Osteocyte (in vitro differentiated cells): Measurements from ENCODE around the gene TRIP10. TPM values are rescaled to one million over a fixed set of nuclear protein-coding genes. Genes with fewer than 3 reads are reported as not detected.
"Not testable (repeated sequence)": the region's sequence is repeated elsewhere in the genome, so short reads cannot be mapped to it uniquely, and the experiment has no call there.

Source experiments
- DNase-seq: peaks from one replicate; pipeline ENCODE4 v3.0.0; 2021; ENCODE audit warnings: mixed read lengths; ENCODE audit not compliant: unreplicated experiment; ENCODE audit errors: extremely low spot score
- H3K27ac Mint-ChIP-seq: one replicate; pipeline ENCODE4 v1.8.0; 2021; ENCODE audit warnings: mild to moderate bottlenecking, mixed read lengths; ENCODE audit not compliant: unreplicated experiment
- H3K27me3 Mint-ChIP-seq: one replicate; pipeline ENCODE4 v1.8.0; 2021; ENCODE audit warnings: mixed read lengths; ENCODE audit not compliant: unreplicated experiment
- H3K36me3 Mint-ChIP-seq: one replicate; pipeline ENCODE4 v1.8.0; 2021; ENCODE audit warnings: mixed read lengths; ENCODE audit not compliant: unreplicated experiment
- H3K4me1 Mint-ChIP-seq: one replicate; pipeline ENCODE4 v1.8.0; 2021; ENCODE audit warnings: mixed read lengths; ENCODE audit not compliant: unreplicated experiment
- H3K4me3 Mint-ChIP-seq: one replicate; pipeline ENCODE4 v1.8.0; 2021; ENCODE audit warnings: mild to moderate bottlenecking, moderate library complexity, mixed read lengths; ENCODE audit not compliant: unreplicated experiment
- H3K9me3 Mint-ChIP-seq: one replicate; pipeline ENCODE4 v1.8.0; 2021; ENCODE audit warnings: mixed read lengths; ENCODE audit not compliant: unreplicated experiment
- CTCF ChIP-seq: fragments of 200-600 bp; sonication (generic); IDR thresholded peaks from 2 replicates; pipeline ENCODE4 v1.5.0; 2021; ENCODE audit warnings: antibody characterized with exemption, mild to moderate bottlenecking, moderate library complexity
- total RNA-seq: library from RNA; stranded (reverse); gene quantifications from 2 replicates; pipeline ENCODE4 v1.2.1, GENCODE V29; 2021

Gene TRIP10
- total RNA-seq, 1 donor from 2014 or later = 53.8 TPM

- peaks cover 6% of the 10 kb centered on the region for H3K9me3 Mint-ChIP-seq
- no peak for TF ChIP-seq CTCF
- H3K27ac Mint-ChIP-seq = no peak overlapping the region
- H3K27me3 Mint-ChIP-seq = no peaks in the 10 kb centered on the region
- H3K36me3 Mint-ChIP-seq = no peaks in the 10 kb centered on the region
- H3K4me3 Mint-ChIP-seq = no peak overlapping the region
- H3K4me1 Mint-ChIP-seq = no peaks in the 10 kb centered on the region
- no peak for DNase-seq
Observed at GRCh38 chr19:6793411-6793810, 53.9 kb downstream of the TRIP10 start.

GRCh38 chr19:6793973-6794372, 54.5 kb downstream of the TRIP10 start:
- H3K9me3 Mint-ChIP-seq = peaks cover 6% of the 10 kb centered on the region
- H3K4me1 Mint-ChIP-seq = no peaks in the 10 kb centered on the region
- no peak for TF ChIP-seq CTCF
- no peak for DNase-seq
- no peak overlapping the region for H3K27ac Mint-ChIP-seq
- no peaks in the 10 kb centered on the region for H3K36me3 Mint-ChIP-seq
- no peaks in the 10 kb centered on the region for H3K27me3 Mint-ChIP-seq
- H3K4me3 Mint-ChIP-seq = no peak overlapping the region

- TF ChIP-seq CTCF = no peak
- Mint-ChIP-seq H3K4me3 (no peak overlapping the region), H3K36me3 (no peaks in the 10 kb centered on the region), H3K4me1 (no peaks in the 10 kb centered on the region), H3K9me3 (peaks cover 6% of the 10 kb centered on the region), H3K27me3 (no peaks in the 10 kb centered on the region), H3K27ac (no peak overlapping the region)
- no peak for DNase-seq
Observed at GRCh38 chr19:6794686-6795431, 55.4 kb downstream of the TRIP10 start.

GRCh38 chr19:6796278-6796677, 56.8 kb downstream of the TRIP10 start:
- Mint-ChIP-seq H3K27ac (no peak overlapping the region), H3K9me3 (peaks cover 6% of the 10 kb centered on the region), H3K4me3 (no peak overlapping the region), H3K27me3 (no peaks in the 10 kb centered on the region), H3K4me1 (peaks cover 4% of the 10 kb centered on the region), H3K36me3 (no peaks in the 10 kb centered on the region)
- no peak for DNase-seq
- no peak for TF ChIP-seq CTCF

GRCh38 chr19:6797646-6798045, 58.2 kb downstream of the TRIP10 start:
- Mint-ChIP-seq H3K4me1 (peaks cover 6% of the 10 kb centered on the region), H3K9me3 (peaks cover 6% of the 10 kb centered on the region), H3K27ac (no peak overlapping the region), H3K27me3 (no peaks in the 10 kb centered on the region), H3K36me3 (no peaks in the 10 kb centered on the region), H3K4me3 (no peak overlapping the region)
- no peak for TF ChIP-seq CTCF
- DNase-seq = no peak

GRCh38 chr19:6800160-6800790, 60.8 kb downstream of the TRIP10 start:
- H3K9me3 Mint-ChIP-seq, H3K36me3 Mint-ChIP-seq, H3K27ac Mint-ChIP-seq, H3K27me3 Mint-ChIP-seq, H3K4me3 Mint-ChIP-seq, DNase-seq, H3K4me1 Mint-ChIP-seq: not testable (repeated sequence)
